Fibroblast of lung (primary cell): ENCODE data around the gene CTDSPL.

Experiments
- EZH2 ChIP-seq: IDR thresholded peaks from 2 replicates; pipeline ENCODE4 v1.5.1; 2012; ENCODE audit warnings: low read length, control low read depth, mild to moderate bottlenecking; ENCODE audit errors: missing control alignments
- TF ChIP-seq, protein P1 (sequence below), 2 donors: IDR thresholded peaks in 1 of 2; conservative IDR thresholded peaks in 1 of 2; 1 replicate in 1 of 2; 2 replicates in 1 of 2; pipeline ENCODE4 v1.5.1; 2011 to 2012; ENCODE audit warnings: low read length in 2 of 2, control low read depth in 1 of 2, inconsistent platforms in 1 of 2, low read depth in 1 of 2, mild to moderate bottlenecking in 1 of 2

DNA sequence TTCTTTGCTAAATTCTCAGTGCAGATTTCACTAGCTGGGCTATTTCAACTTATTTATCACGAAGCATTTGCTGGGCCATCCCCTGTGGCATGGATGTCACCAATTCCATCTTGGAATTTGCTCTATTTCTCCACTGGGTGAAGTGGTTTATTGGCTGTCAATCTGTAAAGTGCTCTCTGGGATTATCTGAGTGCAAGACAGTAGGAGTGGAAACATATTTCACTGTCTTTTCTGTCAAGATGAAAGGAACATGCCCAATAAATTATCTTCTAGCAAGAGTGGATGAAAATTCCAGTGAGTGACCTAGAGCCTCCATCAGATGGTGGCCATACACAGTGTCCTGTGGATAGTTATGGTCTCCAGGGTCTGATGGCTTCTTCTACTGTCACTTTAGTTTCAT lies 25.1 kb upstream of the CTDSPL start:
- TF ChIP-seq, protein P1, sequence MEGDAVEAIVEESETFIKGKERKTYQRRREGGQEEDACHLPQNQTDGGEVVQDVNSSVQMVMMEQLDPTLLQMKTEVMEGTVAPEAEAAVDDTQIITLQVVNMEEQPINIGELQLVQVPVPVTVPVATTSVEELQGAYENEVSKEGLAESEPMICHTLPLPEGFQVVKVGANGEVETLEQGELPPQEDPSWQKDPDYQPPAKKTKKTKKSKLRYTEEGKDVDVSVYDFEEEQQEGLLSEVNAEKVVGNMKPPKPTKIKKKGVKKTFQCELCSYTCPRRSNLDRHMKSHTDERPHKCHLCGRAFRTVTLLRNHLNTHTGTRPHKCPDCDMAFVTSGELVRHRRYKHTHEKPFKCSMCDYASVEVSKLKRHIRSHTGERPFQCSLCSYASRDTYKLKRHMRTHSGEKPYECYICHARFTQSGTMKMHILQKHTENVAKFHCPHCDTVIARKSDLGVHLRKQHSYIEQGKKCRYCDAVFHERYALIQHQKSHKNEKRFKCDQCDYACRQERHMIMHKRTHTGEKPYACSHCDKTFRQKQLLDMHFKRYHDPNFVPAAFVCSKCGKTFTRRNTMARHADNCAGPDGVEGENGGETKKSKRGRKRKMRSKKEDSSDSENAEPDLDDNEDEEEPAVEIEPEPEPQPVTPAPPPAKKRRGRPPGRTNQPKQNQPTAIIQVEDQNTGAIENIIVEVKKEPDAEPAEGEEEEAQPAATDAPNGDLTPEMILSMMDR (conservative IDR thresholded peaks at IDR 0.05 in 1 of 2, IDR thresholded peaks at IDR 0.05 in 1 of 2; ENCODE audit: low read depth in 1 of 2, low read length in 2 of 2), result no peak
- no peak for TF ChIP-seq EZH2
